ENCODE results near the gene RUSC2. TPM values are rescaled to one million over a fixed set of nuclear protein-coding genes. Genes with fewer than 3 reads are reported as not detected.
"Not testable (repeated sequence)": the region's sequence is repeated elsewhere in the genome, so short reads cannot be mapped to it uniquely, and the experiment has no call there.

Gene RUSC2
- total RNA-seq, 1 experiment from 2014 or later = 8.2 TPM

DNA sequence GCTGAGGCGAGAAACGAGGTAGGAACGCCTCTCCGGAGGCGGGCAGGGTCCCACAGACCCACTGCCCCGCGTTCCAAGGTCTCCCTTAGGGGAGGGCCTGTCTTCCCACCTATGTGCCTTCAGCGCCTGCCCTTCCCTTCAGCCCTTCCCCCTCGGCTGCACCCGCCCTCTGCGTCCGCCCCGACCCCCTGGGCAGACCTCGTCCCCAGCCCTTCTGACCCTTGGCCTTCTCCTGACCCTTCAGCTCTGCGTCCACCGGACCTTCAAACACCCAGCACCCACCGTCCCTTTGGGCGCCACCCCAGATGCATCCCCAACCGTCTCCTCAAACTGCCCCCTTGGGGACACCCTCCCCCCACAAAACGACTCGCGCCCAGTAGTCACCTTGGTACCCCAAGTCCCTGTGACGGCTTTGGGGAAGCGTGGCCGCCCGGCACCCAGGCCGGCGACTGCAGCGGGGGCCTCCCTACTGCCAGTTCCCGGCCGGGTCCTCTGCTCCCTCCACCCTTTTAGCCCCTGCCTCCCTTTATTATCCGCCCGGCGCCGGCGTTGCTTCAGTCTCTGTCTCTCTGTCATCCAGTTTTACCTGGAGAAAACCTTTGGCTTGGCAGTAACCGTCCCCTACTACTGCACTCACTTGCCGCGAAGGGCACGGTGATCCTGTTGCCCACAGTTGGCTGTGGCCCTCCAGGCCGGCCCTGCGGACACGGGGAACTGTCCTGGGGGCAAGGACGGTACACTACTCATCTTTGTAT lies 421 bp downstream of the RUSC2 start:
- in situ Hi-C loops (cut with HindIII; ENCODE audit: low pct_unique_long_range_greater_than_20kb, low sequenced_read_pairs) = no loop called here
- DNase-seq (ENCODE audit: low read depth) = peak; percentile 50

DNA sequence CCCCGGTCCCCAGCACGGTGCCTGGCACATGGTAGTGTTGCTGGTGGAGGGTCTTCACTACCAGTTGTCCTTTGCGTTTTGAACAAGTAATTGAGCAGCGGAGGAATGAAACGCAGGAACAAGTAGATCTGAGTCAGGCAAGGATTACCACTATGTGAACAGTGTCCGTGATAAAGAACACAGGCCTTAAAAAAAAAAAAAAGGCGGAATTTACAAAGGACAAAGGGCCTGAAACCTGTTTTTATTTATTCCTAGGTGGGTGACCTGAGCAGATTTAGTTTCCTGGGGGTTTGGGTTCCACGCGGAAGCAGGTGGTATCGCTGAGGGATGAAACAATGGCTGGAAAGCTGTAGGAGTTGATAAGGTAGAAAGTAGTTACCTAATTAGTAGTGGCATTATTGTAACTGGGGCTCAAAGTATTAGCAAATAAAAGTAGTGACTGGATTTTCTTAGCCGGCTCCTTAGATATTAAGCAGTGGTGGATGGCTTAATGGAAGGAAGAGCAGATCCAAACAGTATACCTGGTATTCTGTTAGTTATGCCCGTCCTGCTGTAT lies 1.1 kb downstream of the RUSC2 start:
- peak; percentile 53 for DNase-seq (ENCODE audit: low read depth)
- in situ Hi-C loops (cut with HindIII; ENCODE audit: low pct_unique_long_range_greater_than_20kb, low sequenced_read_pairs) = no loop called here

DNA sequence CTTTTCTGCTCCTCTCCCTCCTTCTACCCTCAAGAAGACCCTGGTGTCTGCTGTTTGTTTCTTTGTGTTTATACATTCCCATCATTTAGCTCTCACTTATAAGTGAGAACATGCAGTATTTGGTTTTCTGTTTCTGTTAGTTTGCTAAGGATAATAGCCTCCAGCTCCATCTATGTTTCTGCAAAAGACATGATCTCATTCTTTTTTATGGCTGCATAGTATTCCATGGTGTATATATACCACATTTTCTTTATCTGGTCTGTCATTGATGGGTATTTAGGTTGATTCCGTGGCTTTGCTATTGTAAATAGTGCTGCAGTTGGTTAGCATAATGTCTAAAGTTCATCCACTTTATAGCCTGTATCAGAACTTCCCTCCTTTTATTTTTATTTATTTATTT lies 3.2 kb downstream of the RUSC2 start:
- in situ Hi-C loops (cut with HindIII; ENCODE audit: low pct_unique_long_range_greater_than_20kb, low sequenced_read_pairs); DNase-seq (ENCODE audit: low read depth): not testable (repeated sequence)

DNA sequence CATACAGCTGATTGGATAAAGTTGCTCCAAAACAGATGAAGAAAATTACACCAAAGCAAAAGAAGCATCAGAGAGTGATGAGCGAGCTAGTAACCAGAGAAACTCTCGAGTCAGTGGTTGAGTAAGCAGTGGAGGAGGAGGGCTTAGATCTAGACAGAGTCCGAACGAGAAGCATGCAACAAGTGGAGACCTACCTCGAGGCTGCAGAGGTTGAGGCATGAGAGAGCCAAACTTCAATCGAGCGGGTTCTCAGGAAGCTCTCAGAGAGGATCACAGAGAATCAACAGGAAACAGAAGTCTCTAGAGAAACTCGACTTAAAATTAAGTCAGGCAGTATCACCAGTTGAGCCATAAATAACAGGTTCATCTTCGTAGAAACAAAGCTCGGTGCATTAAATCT lies 6.1 kb downstream of the RUSC2 start:
- in situ Hi-C loops (cut with HindIII; ENCODE audit: low pct_unique_long_range_greater_than_20kb, low sequenced_read_pairs) = no loop called here
- DNase-seq (ENCODE audit: low read depth) = no peak

DNA sequence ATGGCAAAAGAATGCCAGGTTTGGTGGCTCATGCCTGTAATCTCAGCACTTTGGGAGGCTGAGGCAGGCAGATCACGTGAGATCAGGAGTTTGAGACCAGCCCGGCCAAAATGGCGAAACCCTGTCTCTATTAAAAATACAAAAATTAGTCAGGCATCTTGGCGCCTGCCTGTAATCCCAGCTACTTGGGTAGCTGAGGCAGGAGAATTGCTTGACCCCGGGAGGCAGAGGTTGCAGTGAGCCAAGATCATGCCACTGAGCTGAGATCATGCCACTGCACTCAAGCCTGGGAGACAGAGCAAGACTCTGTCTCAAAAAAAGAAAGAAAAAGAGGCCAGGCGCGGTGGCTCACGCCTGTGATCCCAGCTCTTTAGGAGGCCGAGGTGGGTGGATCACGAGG lies 8.3 kb downstream of the RUSC2 start:
- in situ Hi-C loops (cut with HindIII; ENCODE audit: low pct_unique_long_range_greater_than_20kb, low sequenced_read_pairs); DNase-seq (ENCODE audit: low read depth): not testable (repeated sequence)

DNA sequence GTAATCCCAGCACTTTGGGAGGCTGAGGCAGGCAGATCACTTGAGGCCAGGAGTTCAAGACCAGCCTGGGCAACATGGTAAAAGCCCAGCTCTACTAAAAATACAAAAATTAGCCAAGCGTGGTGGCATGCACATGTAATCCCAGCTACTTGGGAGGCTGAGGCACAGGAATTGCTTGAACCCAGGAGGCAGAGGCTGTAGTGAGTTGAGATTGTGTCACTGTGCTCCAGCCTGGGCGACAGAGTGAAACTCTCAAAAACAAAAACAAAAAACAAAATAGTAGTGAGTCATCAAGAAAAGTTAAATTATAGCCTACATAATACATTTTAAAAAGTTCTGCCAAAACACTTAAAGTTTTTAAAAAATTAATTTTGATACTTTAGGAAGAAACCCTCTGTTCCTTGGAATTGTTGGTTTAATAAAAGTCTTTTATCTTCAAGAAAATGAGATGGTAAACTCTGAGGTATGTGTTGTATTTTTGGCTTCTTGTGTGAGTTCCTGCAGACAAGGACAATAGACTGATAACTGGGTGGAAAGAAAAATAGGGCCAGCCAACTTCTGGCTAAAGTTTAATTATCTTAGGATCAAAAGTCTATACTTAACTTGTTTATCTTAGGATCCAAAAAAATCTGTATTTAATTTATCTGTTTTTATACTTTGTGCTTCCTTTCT lies 9.3 kb downstream of the RUSC2 start:
- in situ Hi-C loops (cut with HindIII; ENCODE audit: low pct_unique_long_range_greater_than_20kb, low sequenced_read_pairs) = no loop called here
- DNase-seq (ENCODE audit: low read depth) = no peak

DNA sequence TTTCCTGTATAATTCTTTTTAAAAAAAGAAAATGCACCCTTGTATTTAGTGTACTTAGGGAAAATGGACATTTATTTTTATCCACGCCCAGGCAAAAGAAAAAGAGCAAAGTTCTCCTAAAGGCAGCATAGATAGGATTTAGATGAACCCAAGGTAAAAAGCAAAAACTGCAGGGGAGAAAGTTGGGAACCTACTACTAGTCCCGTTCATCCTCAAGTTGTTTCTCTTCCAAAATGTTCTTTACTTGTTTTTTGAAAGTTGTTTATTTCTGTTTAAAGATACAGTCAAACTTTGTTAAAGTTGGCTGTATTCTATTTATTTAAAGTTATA lies 9.8 kb downstream of the RUSC2 start:
- no peak for DNase-seq (ENCODE audit: low read depth)
- in situ Hi-C loops (cut with HindIII; ENCODE audit: low pct_unique_long_range_greater_than_20kb, low sequenced_read_pairs) = no loop called here

DNA sequence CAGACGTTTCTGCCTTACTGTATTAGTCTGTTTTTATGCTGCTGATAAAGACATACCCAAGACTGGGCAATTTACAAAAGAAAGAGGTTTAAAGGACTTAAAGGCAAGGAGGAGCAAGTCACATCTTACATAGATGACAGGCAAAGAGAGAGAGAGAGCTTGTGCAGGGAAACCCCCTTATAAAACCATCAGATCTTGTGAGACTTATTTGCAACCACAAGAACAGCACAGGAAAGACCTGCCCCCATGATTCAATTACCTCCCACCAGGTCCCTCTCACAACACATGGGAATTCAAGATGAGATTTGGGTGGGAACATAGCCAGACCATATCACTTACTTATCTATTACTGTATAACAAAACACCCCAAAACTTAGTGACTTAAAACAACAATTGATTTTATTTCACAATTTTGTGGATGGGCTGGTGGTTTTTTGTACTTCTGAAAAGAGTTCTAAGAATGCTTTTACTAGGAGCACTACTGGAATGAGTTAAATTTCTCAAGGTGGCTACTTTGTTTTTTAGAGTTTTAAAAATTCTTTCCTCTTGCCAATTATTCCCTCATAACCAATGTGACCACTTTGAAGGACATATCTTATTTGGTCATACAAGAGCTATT lies 10.3 kb downstream of the RUSC2 start:
- DNase-seq (ENCODE audit: low read depth) = no peak
- in situ Hi-C loops (cut with HindIII; ENCODE audit: low pct_unique_long_range_greater_than_20kb, low sequenced_read_pairs) = no loop called here

DNA sequence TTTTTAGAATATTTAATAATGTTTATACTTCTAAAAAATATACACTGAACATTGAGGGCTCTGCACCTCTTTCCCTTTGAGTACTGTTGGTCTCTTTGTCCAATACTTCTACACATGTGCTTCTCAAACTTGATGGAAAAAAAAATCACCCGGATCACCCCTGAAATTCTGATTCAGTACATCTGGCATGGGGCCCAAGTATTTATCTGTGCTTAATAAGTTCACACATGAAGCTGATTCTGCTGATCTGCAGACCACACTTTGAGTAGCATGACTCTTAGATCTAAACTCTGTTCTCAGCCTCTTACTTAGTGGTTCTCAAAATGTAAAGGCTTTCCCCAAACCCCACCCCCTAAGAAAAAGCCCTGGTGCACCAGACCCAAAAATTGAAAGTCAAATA lies 12.0 kb downstream of the RUSC2 start:
- in situ Hi-C loops (cut with HindIII; ENCODE audit: low pct_unique_long_range_greater_than_20kb, low sequenced_read_pairs) = no loop called here
- no peak for DNase-seq (ENCODE audit: low read depth)

DNA sequence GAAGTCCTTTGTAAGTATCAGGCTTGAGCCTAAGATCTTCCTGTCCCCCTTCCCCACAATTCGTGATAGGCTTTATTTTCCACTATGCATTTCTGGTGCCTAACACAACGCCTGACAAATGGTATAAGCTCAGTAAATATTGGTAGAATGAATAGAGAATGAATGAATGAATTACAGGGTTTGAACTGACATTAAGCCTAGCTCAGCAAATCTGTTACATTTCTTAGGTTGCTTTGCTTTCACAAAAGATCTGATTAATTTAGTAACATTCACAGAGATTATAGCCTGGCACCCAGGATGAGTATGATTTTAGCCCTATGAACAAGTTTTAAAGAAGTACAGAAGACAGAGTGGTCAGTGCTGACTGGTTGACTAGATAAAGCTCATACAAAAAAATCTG lies 16.4 kb downstream of the RUSC2 start:
- no peak for DNase-seq (ENCODE audit: low read depth)
- in situ Hi-C loops (cut with HindIII; ENCODE audit: low pct_unique_long_range_greater_than_20kb, low sequenced_read_pairs) = no loop called here

DNA sequence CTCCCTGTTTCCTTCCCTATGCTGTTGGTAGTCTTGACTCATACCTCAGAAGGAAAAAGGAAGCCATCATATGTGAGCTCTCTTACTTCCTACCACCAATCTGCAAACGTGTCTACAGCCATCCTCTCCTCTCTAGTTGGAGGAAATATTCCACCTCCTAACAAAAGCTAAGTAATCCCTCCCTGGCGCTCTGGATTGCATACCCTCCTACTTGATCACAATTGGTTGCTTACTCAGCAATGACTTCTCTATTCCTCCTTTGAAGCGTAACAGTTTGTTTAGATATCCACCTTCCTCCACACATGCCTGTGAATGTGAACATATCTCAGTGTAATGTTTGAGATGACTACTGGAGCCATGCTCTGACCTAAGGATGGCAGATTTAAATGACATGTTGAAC lies 18.2 kb downstream of the RUSC2 start:
- peak; percentile 38 for DNase-seq (ENCODE audit: low read depth)
- in situ Hi-C loops (cut with HindIII; ENCODE audit: low pct_unique_long_range_greater_than_20kb, low sequenced_read_pairs) = no loop called here

DNA sequence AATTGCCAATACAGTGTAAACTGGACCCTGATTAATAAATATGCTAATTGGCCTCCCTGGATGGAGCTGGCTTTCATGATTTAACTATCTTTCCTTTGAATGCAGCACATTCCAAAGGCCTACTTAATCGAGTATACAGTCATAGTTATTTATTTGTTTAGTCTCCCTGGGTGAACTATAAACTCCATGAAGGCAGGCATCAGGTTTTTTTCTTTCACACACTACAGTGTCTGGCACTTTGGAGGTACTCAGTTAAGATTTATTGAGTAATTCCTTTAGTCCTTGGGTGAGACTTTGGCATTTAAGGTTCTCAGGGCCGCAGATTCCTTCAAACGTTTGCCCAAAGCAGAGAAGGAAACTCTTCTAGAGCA lies 20.5 kb downstream of the RUSC2 start:
- in situ Hi-C loops (cut with HindIII; ENCODE audit: low pct_unique_long_range_greater_than_20kb, low sequenced_read_pairs) = no loop called here
- DNase-seq (ENCODE audit: low read depth) = no peak

DNA sequence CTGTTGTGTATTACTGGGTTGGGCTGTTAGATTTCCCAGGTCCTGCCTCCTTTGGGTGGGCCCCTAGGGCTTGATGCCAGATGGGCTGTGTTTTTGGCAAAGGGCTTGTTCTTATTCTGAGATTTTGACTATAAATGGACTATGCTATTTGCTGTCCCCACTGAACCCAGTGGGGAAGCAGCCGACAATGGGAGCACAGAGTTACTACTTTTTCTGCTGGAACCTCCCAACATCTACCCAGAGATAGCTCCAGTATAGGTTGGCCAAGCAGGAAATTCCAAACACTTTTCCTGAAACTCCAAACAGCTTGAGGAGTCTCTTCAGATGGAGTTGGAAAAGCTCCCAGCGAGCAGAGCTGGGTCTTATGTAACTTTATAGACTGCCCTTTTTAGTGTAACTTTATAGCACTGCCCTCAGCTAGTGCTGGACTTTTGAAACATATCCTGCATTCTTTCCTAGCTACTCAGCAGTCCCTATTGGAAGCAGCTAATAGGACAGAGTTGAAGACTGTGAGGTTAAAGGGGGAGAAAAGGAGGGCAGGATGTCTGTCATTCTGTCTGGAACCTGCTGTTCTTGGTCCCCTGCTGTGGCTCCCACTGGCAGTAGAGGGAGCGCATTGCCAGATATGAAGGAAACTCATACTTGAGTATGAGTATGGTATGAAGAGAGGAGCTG lies 21.0 kb downstream of the RUSC2 start:
- in situ Hi-C loops (cut with HindIII; ENCODE audit: low pct_unique_long_range_greater_than_20kb, low sequenced_read_pairs) = no loop called here
- peak; percentile 80 for DNase-seq (ENCODE audit: low read depth)

DNA sequence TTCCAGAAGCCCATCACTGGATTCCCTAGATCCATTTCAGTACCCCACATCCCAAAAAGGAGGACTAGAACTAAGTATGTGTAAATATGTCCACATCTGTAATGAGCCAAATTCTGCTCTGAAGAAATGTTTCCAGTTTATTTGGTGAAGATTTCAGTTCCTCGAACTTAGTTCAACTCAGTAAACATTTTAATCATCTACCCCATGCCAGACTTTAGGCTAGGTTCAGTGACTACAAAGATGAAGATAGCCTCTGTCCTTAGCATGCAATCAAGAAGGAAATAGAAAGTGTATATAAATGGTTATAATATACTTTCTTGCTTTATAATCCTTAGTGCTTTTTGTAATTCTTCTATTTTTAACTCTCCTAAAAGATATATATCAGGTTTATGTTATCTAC lies 21.5 kb downstream of the RUSC2 start:
- DNase-seq (ENCODE audit: low read depth) = no peak
- in situ Hi-C loops (cut with HindIII; ENCODE audit: low pct_unique_long_range_greater_than_20kb, low sequenced_read_pairs) = no loop called here

DNA sequence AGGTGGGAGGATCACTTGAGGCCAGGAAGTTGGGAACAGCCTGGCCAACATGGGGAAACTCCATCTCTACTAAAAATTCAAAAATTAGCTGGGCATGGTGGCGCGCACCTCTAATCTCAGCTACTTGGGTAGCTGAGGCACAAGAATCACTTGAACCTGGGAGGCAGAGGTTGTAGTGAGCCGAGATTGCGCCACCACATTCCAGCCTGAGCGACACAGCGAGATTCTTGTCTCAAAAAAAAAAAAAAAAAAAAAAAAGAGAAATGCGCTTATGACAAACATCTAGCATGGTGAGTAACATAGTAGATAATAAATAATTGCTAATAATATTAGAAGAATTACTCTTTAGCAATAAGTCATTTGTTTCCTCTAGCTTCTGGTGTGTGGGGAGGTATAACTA lies 25.9 kb downstream of the RUSC2 start:
- in situ Hi-C loops (cut with HindIII; ENCODE audit: low pct_unique_long_range_greater_than_20kb, low sequenced_read_pairs) = no loop called here
- DNase-seq (ENCODE audit: low read depth) = no peak

DNA sequence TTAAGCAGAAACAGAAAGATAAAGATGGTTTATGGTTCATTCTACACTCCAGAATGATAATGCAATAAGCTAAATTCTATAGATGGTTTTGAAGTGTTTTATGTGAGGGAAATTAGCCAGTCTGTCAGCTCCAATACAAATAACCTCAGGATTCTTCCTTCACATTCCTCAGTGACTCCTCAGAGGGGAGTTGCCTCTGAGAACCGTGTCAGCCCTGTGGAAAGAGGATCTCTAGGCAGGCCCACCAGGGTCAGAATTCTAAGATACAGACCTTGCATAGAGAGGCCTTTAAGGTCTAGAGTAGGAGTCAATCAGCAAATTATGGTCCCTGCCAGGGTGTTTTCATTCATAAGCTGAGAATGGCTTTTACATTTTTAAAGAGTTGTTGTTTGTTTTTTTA lies 26.6 kb downstream of the RUSC2 start:
- no peak for DNase-seq (ENCODE audit: low read depth)
- in situ Hi-C loops (cut with HindIII; ENCODE audit: low pct_unique_long_range_greater_than_20kb, low sequenced_read_pairs) = no loop called here

DNA sequence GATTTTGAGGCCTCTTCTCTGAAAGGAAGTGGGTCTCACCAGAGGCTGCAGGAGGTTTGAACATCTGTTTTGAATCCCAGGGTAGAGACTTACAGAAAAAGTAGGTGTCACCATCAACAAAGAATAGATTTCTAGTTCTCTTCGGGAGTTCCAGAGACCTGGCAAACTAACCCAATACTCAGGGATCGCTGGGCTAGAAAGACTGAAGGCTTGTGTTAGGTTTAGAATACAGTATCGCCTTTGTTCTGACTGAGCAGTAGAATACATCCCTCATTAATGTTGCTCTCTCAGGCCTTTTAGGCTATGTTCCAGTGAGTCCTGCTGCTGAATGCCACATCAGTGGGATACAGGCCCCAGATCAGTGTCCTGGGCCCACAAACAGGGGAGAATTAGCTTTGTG lies 27.2 kb downstream of the RUSC2 start:
- in situ Hi-C loops (cut with HindIII; ENCODE audit: low pct_unique_long_range_greater_than_20kb, low sequenced_read_pairs) = no loop called here
- DNase-seq (ENCODE audit: low read depth) = no peak

DNA sequence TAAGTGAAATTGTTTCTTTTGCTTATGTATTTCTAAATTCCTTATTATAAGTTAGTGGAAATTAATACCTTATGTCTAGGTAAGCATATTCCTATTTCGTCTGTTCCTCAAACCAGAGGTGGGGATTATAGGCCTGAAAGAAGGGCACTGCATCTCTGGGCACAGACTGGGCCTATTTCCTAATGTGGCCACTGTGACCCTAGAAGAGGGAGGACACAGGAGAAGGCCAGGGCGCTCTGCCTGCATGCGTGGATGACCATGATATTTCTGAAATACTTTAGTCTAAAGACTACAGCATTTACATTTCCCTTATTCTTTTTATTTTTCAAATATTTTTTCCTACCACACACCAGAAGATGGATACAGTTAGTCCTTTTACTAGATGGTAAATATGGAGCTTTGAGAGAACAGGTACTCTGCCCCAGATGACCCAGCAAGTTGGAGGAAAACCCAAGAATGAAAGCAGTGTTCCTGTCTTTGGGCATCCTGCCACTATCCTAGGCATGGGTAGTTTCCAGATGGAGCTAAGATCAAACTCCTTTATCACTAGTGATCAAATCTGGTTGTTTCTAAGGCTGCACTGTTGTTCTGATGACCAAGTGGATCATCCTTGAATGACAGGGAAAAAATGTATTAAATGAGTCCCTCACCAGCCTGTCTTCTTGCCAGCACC lies 27.8 kb downstream of the RUSC2 start:
- DNase-seq (ENCODE audit: low read depth) = no peak
- in situ Hi-C loops (cut with HindIII; ENCODE audit: low pct_unique_long_range_greater_than_20kb, low sequenced_read_pairs) = no loop called here

Measured in Caki2 (cell line).